Natural killer cell (primary cell): ENCODE results near the gene BORCS8. TPM values are rescaled to one million over a fixed set of nuclear protein-coding genes. Genes with fewer than 3 reads are reported as not detected.
"Not testable (repeated sequence)": the region's sequence is repeated elsewhere in the genome, so short reads cannot be mapped to it uniquely, and the experiment has no call there.

Experiments used
- ATAC-seq, 3 donors: fragments of 150-1000 bp in 2 of 3; fragments of 200-7000 bp in 1 of 3; cut with Tn5 transposase; 1 replicate in 1 of 3; 2 replicates in 2 of 3; pipeline ENCODE4 v1.10.0; 2021; ENCODE audit warnings: mild to moderate bottlenecking in 2 of 3, moderate library complexity in 2 of 3
- DNase-seq, 2 donors: peaks; one replicate each; pipeline versions ENCODE4 v3.0.0 to v3.0.0-alpha.2; 2013 to 2021; ENCODE audit warnings: mixed read lengths in 1 of 2
- H3K27ac ChIP-seq: one replicate; pipeline ENCODE4 v1.5.1; 2013; ENCODE audit warnings: mild to moderate bottlenecking, low read length
- H3K27me3 ChIP-seq: one replicate; pipeline ENCODE4 v1.6.1; 2013; ENCODE audit warnings: low read length; ENCODE audit not compliant: control insufficient read depth, insufficient read depth
- H3K36me3 ChIP-seq: one replicate; pipeline ENCODE4 v1.6.1; 2013; ENCODE audit warnings: low read length; ENCODE audit not compliant: control insufficient read depth, insufficient read depth
- H3K4me1 ChIP-seq: one replicate; pipeline ENCODE4 v1.6.1; 2013; ENCODE audit warnings: low read length; ENCODE audit not compliant: control insufficient read depth, insufficient read depth
- H3K4me3 ChIP-seq: one replicate; pipeline ENCODE4 v1.5.1; 2013; ENCODE audit warnings: low read length
- H3K9me3 ChIP-seq: one replicate; pipeline ENCODE4 v1.6.1; 2013; ENCODE audit warnings: low read length; ENCODE audit not compliant: control insufficient read depth, insufficient read depth
- H3K27ac Mint-ChIP-seq, 2 donors: one replicate each; pipeline ENCODE4 v1.8.0; 2022; ENCODE audit warnings: mild to moderate bottlenecking in 2 of 2, mixed read lengths in 2 of 2, moderate library complexity in 1 of 2
- H3K27me3 Mint-ChIP-seq, 2 donors: one replicate each; pipeline ENCODE4 v1.8.0; 2022; ENCODE audit warnings: low read depth in 2 of 2, mixed read lengths in 2 of 2
- H3K36me3 Mint-ChIP-seq: one replicate; pipeline ENCODE4 v1.8.0; 2022; ENCODE audit warnings: mixed read lengths
- H3K4me1 Mint-ChIP-seq, 2 donors: one replicate each; pipeline ENCODE4 v1.8.0; 2022; ENCODE audit warnings: mixed read lengths in 2 of 2
- H3K4me3 Mint-ChIP-seq: one replicate; pipeline ENCODE4 v1.8.0; 2022; ENCODE audit warnings: mild to moderate bottlenecking, moderate library complexity, mixed read lengths
- H3K9me3 Mint-ChIP-seq, 2 donors: one replicate each; pipeline ENCODE4 v1.8.0; 2022; ENCODE audit warnings: mixed read lengths in 2 of 2
- WGBS: methylation state at CpG from one replicate; pipeline ENCODE4 v1.1.7; 2013; ENCODE audit warnings: missing lambda C conversion rate; ENCODE audit not compliant: insufficient coverage; 5-methylcytosine and 5-hydroxymethylcytosine counted together
- intact Hi-C: fragments of 100-400 bp; cut with micrococcal nuclease; formaldehyde crosslinking; loops from one replicate; pipeline ENCODE4 v1.14.2; 2022
- total RNA-seq, 4 donors: library from RNA; stranded (reverse); fragments of 120-200 nt in 1 of 4; gene quantifications; one replicate each; pipeline versions ENCODE4 v1.2.3 to v1.2.4, GENCODE V29; 2013 to 2022
- TF ChIP-seq, protein P1 (sequence below): fragments of 200-600 bp; IDR thresholded peaks from one replicate; pipeline ENCODE4 v1.8.0; 2022; ENCODE audit warnings: antibody characterized with exemption

The BORCS8 gene
- total RNA-seq, 3 donors from 2014 or later (not counting 1 experiment from before 2014, with no cell fraction given): 28.2 to 42.4 (median 33.2) TPM

DNA sequence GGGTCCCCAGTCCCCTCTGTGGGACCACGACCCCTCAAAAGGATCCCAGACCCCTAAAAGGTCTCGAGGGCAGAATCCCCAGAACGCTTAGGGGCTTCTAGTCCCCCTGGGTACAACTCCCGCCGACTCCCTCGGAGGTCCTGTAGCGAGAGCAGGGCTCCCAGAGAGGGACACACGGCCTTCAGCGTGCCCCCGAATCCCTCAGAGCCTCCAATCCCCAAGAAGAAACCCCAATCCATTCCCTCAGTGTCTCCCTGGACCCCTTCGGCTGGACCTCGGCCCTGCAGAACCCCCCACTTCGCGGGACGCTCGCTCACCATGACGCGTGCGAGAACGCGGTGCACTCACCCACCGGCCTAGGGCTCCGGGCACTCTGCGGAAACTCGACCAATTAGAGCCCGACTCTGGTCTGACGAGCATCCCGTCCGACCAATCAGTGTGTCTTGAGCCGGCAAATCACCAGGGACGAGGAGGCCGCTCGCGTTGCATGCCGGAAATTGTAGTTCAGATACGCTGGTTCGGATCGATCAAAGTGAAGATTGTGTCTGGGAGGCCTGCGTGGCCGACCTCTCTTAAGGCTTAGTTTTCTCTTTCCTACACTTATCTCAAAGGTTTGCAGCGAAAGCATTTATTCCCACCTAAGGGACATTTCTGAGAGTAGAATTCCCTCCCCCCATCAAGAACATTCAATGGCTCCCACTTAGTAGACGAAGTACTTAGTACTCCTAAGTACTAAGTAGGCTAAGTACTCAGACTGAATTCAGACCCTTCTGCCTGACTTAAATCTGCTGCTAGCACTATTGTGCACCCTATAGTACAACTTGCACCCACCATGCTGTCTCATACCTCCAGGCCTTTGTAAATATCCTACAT, 53.6 kb downstream of the BORCS8 start, which contains the start of gene TMEM161A:
Gene TMEM161A, minus strand, starts transcription at position 370 of the 873 bp plus-strand sequence. Its CDS starts 50 bp downstream, at position 320.
- peak within 1 kb of the TSS; percentile 82 to 99 for H3K27ac Mint-ChIP-seq
- H3K27me3 Mint-ChIP-seq: no peaks in the 10 kb centered on the region
- H3K27me3 ChIP-seq: no peaks in the 10 kb centered on the region
- TF ChIP-seq, protein P1, sequence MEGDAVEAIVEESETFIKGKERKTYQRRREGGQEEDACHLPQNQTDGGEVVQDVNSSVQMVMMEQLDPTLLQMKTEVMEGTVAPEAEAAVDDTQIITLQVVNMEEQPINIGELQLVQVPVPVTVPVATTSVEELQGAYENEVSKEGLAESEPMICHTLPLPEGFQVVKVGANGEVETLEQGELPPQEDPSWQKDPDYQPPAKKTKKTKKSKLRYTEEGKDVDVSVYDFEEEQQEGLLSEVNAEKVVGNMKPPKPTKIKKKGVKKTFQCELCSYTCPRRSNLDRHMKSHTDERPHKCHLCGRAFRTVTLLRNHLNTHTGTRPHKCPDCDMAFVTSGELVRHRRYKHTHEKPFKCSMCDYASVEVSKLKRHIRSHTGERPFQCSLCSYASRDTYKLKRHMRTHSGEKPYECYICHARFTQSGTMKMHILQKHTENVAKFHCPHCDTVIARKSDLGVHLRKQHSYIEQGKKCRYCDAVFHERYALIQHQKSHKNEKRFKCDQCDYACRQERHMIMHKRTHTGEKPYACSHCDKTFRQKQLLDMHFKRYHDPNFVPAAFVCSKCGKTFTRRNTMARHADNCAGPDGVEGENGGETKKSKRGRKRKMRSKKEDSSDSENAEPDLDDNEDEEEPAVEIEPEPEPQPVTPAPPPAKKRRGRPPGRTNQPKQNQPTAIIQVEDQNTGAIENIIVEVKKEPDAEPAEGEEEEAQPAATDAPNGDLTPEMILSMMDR: no peak
- H3K4me1 Mint-ChIP-seq: peaks cover 17 to 29% of the 10 kb centered on the region in 2 donors
- H3K4me1 ChIP-seq: peaks cover 26% of the 10 kb centered on the region
- peak; percentile 97 to 98 for DNase-seq
- H3K36me3 Mint-ChIP-seq: no peaks in the 10 kb centered on the region
- peak; percentile 99 to 100 (median 99) for ATAC-seq
- peak within 1 kb of the TSS; percentile 74 for H3K27ac ChIP-seq
- no peaks in the 10 kb centered on the region for H3K9me3 ChIP-seq
- no peaks in the 10 kb centered on the region for H3K36me3 ChIP-seq
- peak within 1 kb of the TSS; percentile 88 for H3K4me3 ChIP-seq
- peak within 1 kb of the TSS; percentile 95 for H3K4me3 Mint-ChIP-seq
- intact Hi-C loops: loop anchor here (2.0 kb wide), 1 partner anchor 76 kb away; the partner anchor contains the start of gene SLC25A42
- no peaks in the 10 kb centered on the region for H3K9me3 Mint-ChIP-seq
- 3% methylated on average over 42 of the region's 42 CpGs for WGBS

DNA sequence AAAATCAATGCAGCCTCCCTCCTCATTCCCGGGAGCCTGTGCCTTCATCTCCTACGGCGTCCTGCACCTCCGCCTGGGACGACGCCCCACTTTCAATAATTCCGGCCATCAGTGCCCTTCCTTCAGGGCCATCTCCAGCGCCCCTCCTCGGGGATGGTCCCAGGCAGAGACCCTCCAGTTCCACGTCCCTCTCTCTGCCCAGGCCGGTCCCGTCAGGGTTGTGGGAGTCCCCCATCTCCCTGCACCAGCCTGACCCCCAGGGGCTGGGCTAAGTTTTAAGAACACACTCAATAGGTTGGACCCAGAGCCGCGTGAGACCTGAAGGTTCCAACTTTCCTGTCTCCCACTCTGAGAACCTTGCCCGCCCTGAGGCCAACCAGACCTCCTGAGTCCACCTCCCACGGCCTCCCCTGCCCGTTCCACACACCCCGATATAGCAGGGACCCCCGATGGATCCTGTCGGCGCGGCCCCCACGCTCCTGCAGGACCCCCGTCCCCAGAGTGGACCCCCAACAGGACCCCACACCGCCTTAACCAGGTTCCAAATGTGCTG, 54.3 kb downstream of the BORCS8 start:
- Mint-ChIP-seq H3K27me3 (no peaks in the 10 kb centered on the region), H3K9me3 (no peaks in the 10 kb centered on the region), H3K27ac (peak overlapping the region; percentile 82 to 99), H3K36me3 (no peaks in the 10 kb centered on the region), H3K4me3 (peak overlapping the region; percentile 95), H3K4me1 (peaks cover 17 to 29% of the 10 kb centered on the region in 2 donors)
- ATAC-seq (no peak), DNase-seq (no peak)
- Histone ChIP-seq H3K9me3 (no peaks in the 10 kb centered on the region), H3K27me3 (no peaks in the 10 kb centered on the region), H3K4me3 (peak overlapping the region; percentile 88), H3K27ac (peak overlapping the region; percentile 74), H3K4me1 (peaks cover 26% of the 10 kb centered on the region), H3K36me3 (no peaks in the 10 kb centered on the region)
- 37% methylated on average over 25 of the region's 25 CpGs for WGBS
- intact Hi-C loops: loop anchor here (2.0 kb wide), 1 partner anchor 75 kb away; the partner anchor contains the start of gene SLC25A42
- TF ChIP-seq, protein P1: no peak

DNA sequence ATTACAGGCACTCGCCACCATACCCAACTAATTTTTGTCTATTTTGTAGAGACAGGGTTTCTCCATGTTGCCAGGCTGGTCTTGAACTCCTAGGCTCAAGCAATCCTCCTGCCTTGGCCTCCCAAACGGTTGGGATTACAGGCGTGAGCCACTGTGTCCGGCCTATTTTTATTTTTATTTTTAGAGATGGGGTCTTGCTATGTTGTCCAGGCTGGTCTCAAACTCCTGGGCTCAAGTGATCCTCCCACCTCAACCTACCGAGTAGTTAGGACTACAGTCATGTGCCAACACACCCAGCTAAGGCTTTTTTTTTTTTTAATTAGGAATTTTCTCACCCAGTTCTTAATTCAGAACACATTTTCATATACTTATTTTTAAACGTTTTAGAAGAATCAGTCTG, 56.2 kb downstream of the BORCS8 start:
- ATAC-seq, H3K36me3 Mint-ChIP-seq, H3K27ac Mint-ChIP-seq, H3K9me3 ChIP-seq, H3K27me3 ChIP-seq, H3K27ac ChIP-seq, H3K4me3 Mint-ChIP-seq, H3K4me3 ChIP-seq, H3K27me3 Mint-ChIP-seq, H3K36me3 ChIP-seq, intact Hi-C loops, H3K9me3 Mint-ChIP-seq, DNase-seq: not testable (repeated sequence)
- H3K4me1 Mint-ChIP-seq: peaks cover 17 to 29% of the 10 kb centered on the region in 2 donors
- peaks cover 26% of the 10 kb centered on the region for H3K4me1 ChIP-seq
- WGBS: 89% methylated on average over 4 of the region's 6 CpGs

DNA sequence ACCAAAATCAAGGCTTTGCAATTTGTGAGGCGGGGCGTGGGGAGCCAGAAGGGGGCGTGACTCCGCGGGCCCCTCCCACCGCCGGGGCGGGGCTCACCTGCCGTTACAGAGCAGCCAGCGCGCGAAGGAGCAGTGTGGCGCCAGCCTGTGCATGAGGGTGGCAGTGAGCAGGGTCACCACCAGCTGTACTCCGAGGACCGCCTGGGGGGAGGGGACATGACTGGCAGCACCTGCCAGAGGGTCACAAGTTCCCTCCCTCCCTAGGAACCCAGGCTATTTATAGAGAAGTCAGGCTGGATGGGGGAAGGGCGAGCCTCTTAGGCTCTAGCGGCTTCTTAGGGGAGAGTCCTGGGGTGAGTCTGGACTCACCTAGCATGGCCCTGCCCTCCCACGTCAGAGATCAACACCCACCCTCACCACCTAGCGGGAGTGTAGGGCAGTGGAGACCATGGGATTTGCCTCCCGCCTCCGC, 57.2 kb downstream of the BORCS8 start:
- H3K27ac ChIP-seq: no peak overlapping the region
- no peaks in the 10 kb centered on the region for H3K27me3 Mint-ChIP-seq
- no peaks in the 10 kb centered on the region for H3K9me3 Mint-ChIP-seq
- ATAC-seq (no peak), DNase-seq (peak in 1 of 2 donors; percentile 54)
- intact Hi-C loops: no loop called here
- peaks cover 17 to 29% of the 10 kb centered on the region in 2 donors for H3K4me1 Mint-ChIP-seq
- H3K27ac Mint-ChIP-seq: no peak overlapping the region
- no peaks in the 10 kb centered on the region for H3K36me3 ChIP-seq
- H3K27me3 ChIP-seq: no peaks in the 10 kb centered on the region
- H3K36me3 Mint-ChIP-seq: no peaks in the 10 kb centered on the region
- H3K4me1 ChIP-seq: peaks cover 24% of the 10 kb centered on the region
- no peak overlapping the region for H3K4me3 ChIP-seq
- no peaks in the 10 kb centered on the region for H3K9me3 ChIP-seq
- TF ChIP-seq, protein P1: no peak
- no peak overlapping the region for H3K4me3 Mint-ChIP-seq
- WGBS: 29% methylated on average over 19 of the region's 21 CpGs
